Endothelial cell of umbilical vein (primary cell): ENCODE measurements around the gene SETD3. TPM values are rescaled to one million over a fixed set of nuclear protein-coding genes. Genes with fewer than 3 reads are reported as not detected.

ENCODE experiments used
- BruUV-seq: library from RNA; stranded (reverse); fragments of 400-500 nt; replicated peaks from 2 replicates; lab custom pipeline; 2021; lab: Mats Ljungman, UMichigan
- CTCF ChIA-PET: fragments of 300-600, 350-600 bp; sonication (Branson Sonifier 250); formaldehyde crosslinking; loops from one replicate; lab custom pipeline; 2021; ENCODE audit warnings: antibody characterized with exemption, inconsistent platforms; lab: Charles Lee
- POLR2A ChIA-PET: fragments of 300-600, 350-600 bp; sonication (Branson Sonifier 250); formaldehyde crosslinking; loops from one replicate; lab custom pipeline; 2021; ENCODE audit warnings: antibody characterized with exemption, inconsistent platforms; lab: Charles Lee
- DNase-seq: peaks from one replicate; pipeline ENCODE4 v3.0.0-alpha.2; 2011; ENCODE audit warnings: low read depth, low spot score
- FAIRE-seq: peaks from 2 replicates; lab custom pipeline; 2011; peaks lifted over from hg19 to GRCh38; lab: Jason Lieb, UNC
- H2AFZ ChIP-seq: 2 replicates; pipeline ENCODE4 v1.6.0; 2012; ENCODE audit warnings: low read depth, low read length, control low read depth, inconsistent platforms
- H3K27ac ChIP-seq: 2 replicates; pipeline ENCODE4 v1.5.1; 2011; ENCODE audit warnings: low read depth, mild to moderate bottlenecking, control low read depth, low read length, moderate library complexity; ENCODE audit not compliant: insufficient read depth
- H3K27me3 ChIP-seq, 2 experiments: 2 replicates each; pipeline versions ENCODE4 v1.6.0 to v1.6.1; 2011; ENCODE audit warnings: low read length in 2 of 2, mixed read lengths in 1 of 2; ENCODE audit not compliant: control insufficient read depth in 2 of 2, insufficient read depth in 2 of 2
- H3K36me3 ChIP-seq, 2 experiments: 2 replicates in 1 of 2; 3 replicates in 1 of 2; pipeline ENCODE4 v1.5.1; 2011; ENCODE audit warnings: low read length in 2 of 2, mild to moderate bottlenecking in 1 of 2, moderate library complexity in 1 of 2; ENCODE audit not compliant: control insufficient read depth in 2 of 2, insufficient read depth in 2 of 2; ENCODE audit errors: extremely low read depth in 1 of 2
- H3K4me1 ChIP-seq: 3 replicates; pipeline ENCODE4 v1.5.1; 2011; ENCODE audit warnings: mild to moderate bottlenecking, low read length; ENCODE audit not compliant: control insufficient read depth, insufficient read depth; ENCODE audit errors: extremely low read depth
- H3K4me2 ChIP-seq: 2 replicates; pipeline ENCODE4 v1.6.1; 2011; ENCODE audit warnings: low read length, control low read depth, mixed read lengths; ENCODE audit not compliant: insufficient read depth
- H3K4me3 ChIP-seq, 3 experiments: fragments of 200-600 bp in 1 of 3; sonication (generic), shearing (Covaris generic) in 1 of 3; replicated peaks in 1 of 3; 2 replicates each; pipeline ENCODE4 v1.5.1; 2011 to 2016; ENCODE audit warnings: control low read depth in 3 of 3, low read length in 3 of 3, mild to moderate bottlenecking in 2 of 3, inconsistent platforms in 1 of 3, low read depth in 1 of 3, moderate library complexity in 1 of 3; ENCODE audit not compliant: insufficient read depth in 1 of 3
- H3K79me2 ChIP-seq: 2 replicates; pipeline ENCODE4 v1.6.0; 2012; ENCODE audit warnings: low read length, inconsistent platforms; ENCODE audit not compliant: control insufficient read depth, insufficient read depth
- H3K9ac ChIP-seq: replicated peaks from 2 replicates; pipeline ENCODE3; 2011; ENCODE audit warnings: low read length, control low read depth; ENCODE audit not compliant: insufficient read depth; ENCODE audit errors: extremely low read depth
- H3K9me1 ChIP-seq: replicated peaks from 3 replicates; pipeline ENCODE4 v1.6.0; 2011; ENCODE audit warnings: mild to moderate bottlenecking, low read length; ENCODE audit not compliant: control insufficient read depth, insufficient read depth; ENCODE audit errors: extremely low read depth
- H3K9me3 ChIP-seq: replicated peaks from 2 replicates; pipeline ENCODE4 v1.5.1; 2012; ENCODE audit warnings: low read length, inconsistent platforms; ENCODE audit not compliant: control insufficient read depth, insufficient read depth
- H4K20me1 ChIP-seq: replicated peaks from 2 replicates; pipeline ENCODE3; 2011; ENCODE audit warnings: mild to moderate bottlenecking, low read length; ENCODE audit not compliant: control insufficient read depth, insufficient read depth; ENCODE audit errors: extremely low read depth
- EZH2 ChIP-seq: IDR thresholded peaks from 2 replicates; pipeline ENCODE4 v1.6.1; 2012; ENCODE audit warnings: borderline replicate concordance, low read depth, mild to moderate bottlenecking, moderate library complexity, low read length, inconsistent platforms; ENCODE audit not compliant: severe bottlenecking
- FOS ChIP-seq: IDR thresholded peaks from 2 replicates; pipeline ENCODE4 v1.6.1; 2011; ENCODE audit warnings: mild to moderate bottlenecking, low read length, moderate library complexity, borderline replicate concordance; ENCODE audit not compliant: insufficient read depth
- GATA2 ChIP-seq: IDR thresholded peaks from 2 replicates; pipeline ENCODE4 v1.7.0; 2011; ENCODE audit warnings: low read depth, mild to moderate bottlenecking, moderate library complexity, mixed read lengths, low read length; ENCODE audit not compliant: insufficient read length, insufficient read depth
- JUN ChIP-seq: IDR thresholded peaks from 2 replicates; pipeline ENCODE4 v1.6.1; 2011; ENCODE audit warnings: borderline replicate concordance, low read depth; ENCODE audit not compliant: insufficient read length, insufficient read depth
- MYC ChIP-seq: IDR thresholded peaks from one replicate; pipeline ENCODE4 v1.6.1; 2011; ENCODE audit warnings: mild to moderate bottlenecking, low read depth, low read length
- POLR2A ChIP-seq: IDR thresholded peaks from 2 replicates; pipeline ENCODE4 v1.6.1; 2012; ENCODE audit warnings: low read depth, mild to moderate bottlenecking, control low read depth, low read length
- POLR2AphosphoS5 ChIP-seq: IDR thresholded peaks from 2 replicates; pipeline ENCODE4 v1.6.1; 2012; ENCODE audit warnings: low read depth, mild to moderate bottlenecking, control low read depth, low read length, moderate library complexity; ENCODE audit not compliant: insufficient read depth
- dilution Hi-C: fragments of 300-500 bp; cut with MboI; formaldehyde crosslinking; loops from one replicate; pipeline ENCODE4 v1.15.0; 2019; ENCODE audit warnings: low sequenced_read_pairs; ENCODE audit not compliant: extremely low pct_ligation_motif_present
- intact Hi-C: fragments of 100-400 bp; cut with micrococcal nuclease; formaldehyde crosslinking; loops from one replicate; pipeline ENCODE4 v1.10.0; 2022
- polyA plus RNA-seq, 4 experiments: library from polyadenylated mRNA; depleted of rRNA in 3 of 4; stranded (reverse) in 3 of 4; unstranded in 1 of 4; fragments of >200 nt; gene quantifications; 2 replicates each; pipeline versions ENCODE4 v1.2.1 to v1.2.3, GENCODE V29; 2011 to 2012; ENCODE audit warnings: missing spikeins in 1 of 4
- total RNA-seq: library from RNA; stranded (reverse); gene quantifications from 2 replicates; pipeline ENCODE4 v1.2.3, GENCODE V29; 2021
- TF ChIP-seq, protein P1 (sequence below), 2 donors: IDR thresholded peaks; 1 replicate in 1 of 2; 2 replicates in 1 of 2; pipeline ENCODE4 v1.5.1; 2011; ENCODE audit warnings: low read length in 2 of 2, mild to moderate bottlenecking in 2 of 2, moderate library complexity in 2 of 2, control low read depth in 1 of 2, inconsistent platforms in 1 of 2, low read depth in 1 of 2; ENCODE audit not compliant: insufficient read depth in 1 of 2; ENCODE audit errors: extremely low read depth in 1 of 2
- TF ChIP-seq, protein P2 (sequence below): IDR thresholded peaks from 2 replicates; pipeline ENCODE4 v1.6.1; 2011; ENCODE audit not compliant: insufficient read depth, insufficient read length

SETD3 gene
- total and polyA plus RNA-seq, 2 donors (not counting 3 experiments of a cell fraction or from before 2014, with no cell fraction given): 18.1 to 53.1 TPM

DNA sequence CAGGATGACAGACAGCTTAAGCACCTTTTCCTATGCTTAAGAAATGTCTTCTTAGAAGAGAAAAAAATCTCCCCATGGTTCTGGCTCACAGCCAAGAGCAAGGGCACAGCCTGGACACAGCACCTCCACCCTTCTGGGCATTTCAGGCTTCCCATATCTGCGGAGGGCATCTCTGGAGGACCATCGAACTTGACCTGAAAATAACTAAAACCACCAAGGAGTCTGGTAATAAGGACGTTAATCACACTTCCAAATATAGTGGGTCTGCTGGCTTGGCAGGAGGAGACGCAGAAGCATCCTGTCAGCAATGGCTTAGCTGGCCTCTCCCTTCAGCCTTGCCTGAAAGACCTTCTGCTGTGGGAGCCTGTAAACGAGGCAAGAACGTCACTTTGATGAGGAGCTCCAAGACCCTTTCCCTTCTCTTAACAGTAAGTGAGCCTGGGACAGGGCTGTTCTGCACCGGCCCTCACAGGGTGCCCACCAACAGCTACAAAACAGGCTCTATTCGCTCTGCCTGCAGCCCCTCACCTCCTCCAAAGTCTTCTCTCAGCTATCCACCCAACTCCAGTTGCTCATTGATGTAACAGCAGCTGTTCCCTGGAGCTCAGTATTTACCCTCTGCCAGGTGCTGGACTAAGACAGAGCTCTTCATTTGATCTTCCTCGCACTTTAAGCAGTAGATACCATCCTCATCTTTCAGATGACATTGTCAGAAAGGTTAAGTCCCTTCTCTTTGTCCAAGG lies 13.2 kb downstream of the SETD3 start:
- H3K9me3 ChIP-seq: no peaks in the 10 kb centered on the region
- H3K36me3 ChIP-seq: peaks cover 2 to 6% of the 10 kb centered on the region in 2 experiments
- H3K27ac ChIP-seq: no peak overlapping the region
- dilution Hi-C loops: no loop called here
- ChIA-PET POLR2A (no interaction called here), CTCF (interaction anchor here (1.0 kb wide), 1 partner anchor 13 kb away, joined by 3 read pairs; no protein-coding TSS in a partner anchor)
- H4K20me1 ChIP-seq: no peaks in the 10 kb centered on the region
- DNase-seq (peak; percentile 15), FAIRE-seq (no peak)
- H3K9me1 ChIP-seq: no peaks in the 10 kb centered on the region
- TF ChIP-seq, protein P1, sequence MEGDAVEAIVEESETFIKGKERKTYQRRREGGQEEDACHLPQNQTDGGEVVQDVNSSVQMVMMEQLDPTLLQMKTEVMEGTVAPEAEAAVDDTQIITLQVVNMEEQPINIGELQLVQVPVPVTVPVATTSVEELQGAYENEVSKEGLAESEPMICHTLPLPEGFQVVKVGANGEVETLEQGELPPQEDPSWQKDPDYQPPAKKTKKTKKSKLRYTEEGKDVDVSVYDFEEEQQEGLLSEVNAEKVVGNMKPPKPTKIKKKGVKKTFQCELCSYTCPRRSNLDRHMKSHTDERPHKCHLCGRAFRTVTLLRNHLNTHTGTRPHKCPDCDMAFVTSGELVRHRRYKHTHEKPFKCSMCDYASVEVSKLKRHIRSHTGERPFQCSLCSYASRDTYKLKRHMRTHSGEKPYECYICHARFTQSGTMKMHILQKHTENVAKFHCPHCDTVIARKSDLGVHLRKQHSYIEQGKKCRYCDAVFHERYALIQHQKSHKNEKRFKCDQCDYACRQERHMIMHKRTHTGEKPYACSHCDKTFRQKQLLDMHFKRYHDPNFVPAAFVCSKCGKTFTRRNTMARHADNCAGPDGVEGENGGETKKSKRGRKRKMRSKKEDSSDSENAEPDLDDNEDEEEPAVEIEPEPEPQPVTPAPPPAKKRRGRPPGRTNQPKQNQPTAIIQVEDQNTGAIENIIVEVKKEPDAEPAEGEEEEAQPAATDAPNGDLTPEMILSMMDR (IDR thresholded peaks at IDR 0.05; ENCODE audit: extremely low read depth in 1 of 2, insufficient read depth in 1 of 2, low read depth in 1 of 2, low read length in 2 of 2): no peak
- no peak for TF ChIP-seq POLR2AphosphoS5
- TF ChIP-seq, protein P2, sequence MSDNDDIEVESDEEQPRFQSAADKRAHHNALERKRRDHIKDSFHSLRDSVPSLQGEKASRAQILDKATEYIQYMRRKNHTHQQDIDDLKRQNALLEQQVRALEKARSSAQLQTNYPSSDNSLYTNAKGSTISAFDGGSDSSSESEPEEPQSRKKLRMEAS: no peak
- no peak for TF ChIP-seq POLR2A
- H3K27me3 ChIP-seq: no peaks in the 10 kb centered on the region
- peaks cover 22% of the 10 kb centered on the region for H3K4me1 ChIP-seq
- no peak overlapping the region for H2AFZ ChIP-seq
- no peak overlapping the region for H3K4me3 ChIP-seq
- BruUV-seq: no TSS peak
- intact Hi-C loops: no loop called here
- H3K79me2 ChIP-seq: peaks cover 60% of the 10 kb centered on the region
- no peak overlapping the region for H3K4me2 ChIP-seq
- H3K9ac ChIP-seq: no peak overlapping the region

DNA sequence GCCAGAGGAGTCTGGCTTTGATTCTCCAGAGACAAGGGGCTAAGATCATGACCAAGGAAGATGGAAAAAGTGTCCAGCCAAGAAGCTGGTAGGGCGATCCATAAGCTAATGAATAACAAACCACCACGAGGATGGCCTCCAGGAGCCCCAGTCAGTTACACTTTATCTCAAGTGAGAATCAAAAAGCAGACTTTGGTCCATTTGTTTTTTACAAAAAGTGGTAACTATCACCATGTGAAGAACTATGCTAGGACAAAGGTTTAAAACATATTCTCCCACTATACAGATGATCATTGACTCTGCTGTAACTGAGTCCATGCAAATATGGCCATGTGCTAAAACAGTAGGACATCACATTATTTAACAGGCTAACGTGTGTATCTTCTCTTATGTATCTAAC lies 13.9 kb downstream of the SETD3 start:
- POLR2A ChIA-PET: no interaction called here

More for the DNA sequence above, 13.9 kb downstream of the SETD3 start:
- intact Hi-C loops (no loop called here), dilution Hi-C loops (no loop called here)
- H3K4me2 ChIP-seq: no peak overlapping the region
- H3K9ac ChIP-seq: no peak overlapping the region
- H3K79me2 ChIP-seq: peaks cover 53% of the 10 kb centered on the region
- H3K9me3 ChIP-seq: no peaks in the 10 kb centered on the region
- H4K20me1 ChIP-seq: no peaks in the 10 kb centered on the region
- H3K4me1 ChIP-seq: peaks cover 22% of the 10 kb centered on the region
- H3K9me1 ChIP-seq: no peaks in the 10 kb centered on the region
- FAIRE-seq: no peak
- no peaks in the 10 kb centered on the region for H3K27me3 ChIP-seq
- H2AFZ ChIP-seq: no peak overlapping the region
- H3K4me3 ChIP-seq: no peak overlapping the region
- no peak for TF ChIP-seq FOS
- TF ChIP-seq POLR2AphosphoS5: no peak
- TF ChIP-seq, protein P1 (IDR thresholded peaks at IDR 0.05; ENCODE audit: extremely low read depth in 1 of 2, insufficient read depth in 1 of 2, low read depth in 1 of 2, low read length in 2 of 2): no peak
- TF ChIP-seq MYC: no peak
- TF ChIP-seq JUN: no peak
- TF ChIP-seq POLR2A: no peak
- TF ChIP-seq, protein P2: no peak
- TF ChIP-seq EZH2: no peak
- no peak for TF ChIP-seq GATA2
- H3K27ac ChIP-seq: no peak overlapping the region
- no TSS peak for BruUV-seq
- CTCF ChIA-PET: no interaction called here
- DNase-seq: no peak
- peaks cover 2 to 6% of the 10 kb centered on the region in 2 experiments for H3K36me3 ChIP-seq
